Hepatocyte (in vitro differentiated cells): ENCODE results near the gene ZSCAN26. TPM values are rescaled to one million over a fixed set of nuclear protein-coding genes. Genes with fewer than 3 reads are reported as not detected.

ENCODE experiments used
- DNase-seq: peaks from one replicate; pipeline ENCODE4 v3.0.0-alpha.2; 2016; ENCODE audit warnings: low spot score
- H2AFZ ChIP-seq: fragments of 200-600 bp; sonication (generic); 2 replicates; pipeline ENCODE4 v1.6.0; 2016; ENCODE audit warnings: antibody characterized with exemption, mild to moderate bottlenecking
- H3K27ac ChIP-seq: fragments of 200-600 bp; sonication (generic); 2 replicates; pipeline ENCODE4 v1.5.1; 2016; ENCODE audit warnings: mild to moderate bottlenecking
- H3K27me3 ChIP-seq: fragments of 200-600 bp; sonication (generic); 2 replicates; pipeline ENCODE4 v1.6.1; 2016
- H3K36me3 ChIP-seq: fragments of 200-600 bp; sonication (generic); replicated peaks from 2 replicates; pipeline ENCODE4 v1.5.1; 2016; ENCODE audit warnings: low read depth; ENCODE audit not compliant: insufficient read depth
- H3K4me1 ChIP-seq: fragments of 200-600 bp; sonication (generic); 2 replicates; pipeline ENCODE4 v1.5.1; 2016; ENCODE audit warnings: mild to moderate bottlenecking, moderate library complexity; ENCODE audit not compliant: insufficient read depth
- H3K4me2 ChIP-seq: fragments of 200-600 bp; sonication (generic); 2 replicates; pipeline ENCODE4 v1.6.0; 2016
- H3K4me3 ChIP-seq: fragments of 200-600 bp; sonication (generic); 2 replicates; pipeline ENCODE4 v1.5.1; 2016; ENCODE audit warnings: mild to moderate bottlenecking
- H3K79me2 ChIP-seq: fragments of 200-600 bp; sonication (generic); 2 replicates; pipeline ENCODE4 v1.6.0; 2017; ENCODE audit warnings: mild to moderate bottlenecking
- H3K9me2 ChIP-seq: fragments of 200-600 bp; sonication (generic); replicated peaks from 2 replicates; pipeline ENCODE4 v1.6.0; 2017; ENCODE audit warnings: mild to moderate bottlenecking; ENCODE audit not compliant: insufficient read depth
- H3K9me3 ChIP-seq: fragments of 200-600 bp; sonication (generic); 2 replicates; pipeline ENCODE4 v1.5.1; 2016; ENCODE audit warnings: low read depth, mild to moderate bottlenecking
- H4K20me1 ChIP-seq: fragments of 200-600 bp; sonication (generic); 2 replicates; pipeline ENCODE4 v1.6.0; 2016; ENCODE audit warnings: mild to moderate bottlenecking; ENCODE audit not compliant: insufficient read depth, poor library complexity, severe bottlenecking
- CTCF ChIP-seq: fragments of 200-600 bp; sonication (generic); IDR thresholded peaks from 2 replicates; pipeline ENCODE4 v1.5.1; 2016; ENCODE audit warnings: antibody characterized with exemption, mild to moderate bottlenecking; ENCODE audit not compliant: poor library complexity
- EZH2 ChIP-seq: fragments of 200-600 bp; sonication (generic); IDR thresholded peaks from 2 replicates; pipeline ENCODE4 v1.6.1; 2016; ENCODE audit warnings: antibody characterized with exemption, mild to moderate bottlenecking, borderline replicate concordance
- EZH2phosphoT487 ChIP-seq: fragments of 200-600 bp; sonication (generic); IDR thresholded peaks from one replicate; pipeline ENCODE4 v1.6.1; 2018; ENCODE audit warnings: antibody characterized with exemption, mild to moderate bottlenecking, low read depth, moderate library complexity; ENCODE audit not compliant: unreplicated experiment, severe bottlenecking
- WGBS: methylation state at CpG from one replicate; pipeline ENCODE4 v1.1.6; 2016; ENCODE audit warnings: low lambda C conversion rate; ENCODE audit errors: missing lambda C conversion rate; 5-methylcytosine and 5-hydroxymethylcytosine counted together
- polyA plus RNA-seq: library from polyadenylated mRNA; unstranded; fragments of >200 nt; fragmentation: Nextera tagmentation; extraction: Ambion mirVana; gene quantifications from 2 replicates; pipeline ENCODE4 v1.2.1, GENCODE V29; 2016
- small RNA-seq: library from RNA; depleted of rRNA; stranded (forward); fragments of <200 nt; gene quantifications from one replicate; pipeline ENCODE3, GENCODE V24; 2014
- total RNA-seq: library from RNA; depleted of rRNA; stranded (reverse); fragments of >200 nt; gene quantifications from 2 replicates; pipeline ENCODE4 v1.2.3, GENCODE V29; 2014

ZSCAN26 gene
- total and polyA plus RNA-seq, 2 experiments from 2014 or later = 7.8 to 14.7 TPM

GRCh38 chr6:28322661-28323060, 55.7 kb downstream of the ZSCAN26 start:
- Histone ChIP-seq H3K4me1 (no peaks in the 10 kb centered on the region), H3K27ac (no peak overlapping the region), H3K36me3 (peaks cover 13% of the 10 kb centered on the region), H3K9me2 (no peaks in the 10 kb centered on the region), H3K79me2 (no peaks in the 10 kb centered on the region), H3K9me3 (peaks cover 24% of the 10 kb centered on the region), H4K20me1 (no peaks in the 10 kb centered on the region), H3K4me2 (no peak overlapping the region), H3K4me3 (no peak overlapping the region), H3K27me3 (no peaks in the 10 kb centered on the region), H2AFZ (no peak overlapping the region)
- DNase-seq = no peak
- no peak for TF ChIP-seq CTCF
- no peak for TF ChIP-seq EZH2phosphoT487
- no peak for TF ChIP-seq EZH2
- WGBS = 67% methylated on average over 3 of the region's 3 CpGs

GRCh38 chr6:28323813-28324424, 57.0 kb downstream of the ZSCAN26 start:
- TF ChIP-seq CTCF (no peak), EZH2phosphoT487 (no peak), EZH2 (no peak)
- Histone ChIP-seq H3K9me3 (peaks cover 24% of the 10 kb centered on the region), H3K79me2 (no peaks in the 10 kb centered on the region), H3K27me3 (no peaks in the 10 kb centered on the region), H3K4me1 (no peaks in the 10 kb centered on the region), H3K9me2 (no peaks in the 10 kb centered on the region), H4K20me1 (no peaks in the 10 kb centered on the region), H2AFZ (no peak overlapping the region), H3K4me3 (no peak overlapping the region), H3K27ac (no peak overlapping the region), H3K4me2 (no peak overlapping the region), H3K36me3 (peaks cover 13% of the 10 kb centered on the region)
- no peak for DNase-seq
- WGBS = 95% methylated on average over 1 of the region's 1 CpG

GRCh38 chr6:28326371-28326948, 59.5 kb downstream of the ZSCAN26 start:
- TF ChIP-seq EZH2 (no peak), CTCF (no peak), EZH2phosphoT487 (no peak)
- Histone ChIP-seq H3K27ac (no peak overlapping the region), H3K9me2 (no peaks in the 10 kb centered on the region), H2AFZ (no peak overlapping the region), H3K27me3 (no peaks in the 10 kb centered on the region), H3K9me3 (peaks cover 24% of the 10 kb centered on the region), H3K4me2 (no peak overlapping the region), H4K20me1 (no peaks in the 10 kb centered on the region), H3K36me3 (peaks cover 13% of the 10 kb centered on the region), H3K4me3 (no peak overlapping the region), H3K79me2 (no peaks in the 10 kb centered on the region), H3K4me1 (no peaks in the 10 kb centered on the region)
- no peak for DNase-seq
- WGBS = 93% methylated on average over 7 of the region's 7 CpGs

Small RNA genes within 50 kb of the gene (small RNA-seq; reads per million reads assigned to genes)
- gene AL021997.1 = not detected
- not detected for gene AL021997.2

Other genes with a start within 250 kb of the ZSCAN26 start
- 6.5 and 9.4 TPM in 2 replicates for gene ZNF165, start 186.6 kb upstream of the ZSCAN26 start, total RNA-seq
- gene ZNF165, start 186.6 kb upstream of the ZSCAN26 start, polyA plus RNA-seq = 4.8 and 5.9 TPM in 2 replicates
- gene ZSCAN16, start 142.5 kb upstream of the ZSCAN26 start, total RNA-seq = 4.1 and 4.3 TPM in 2 replicates
- 5.4 and 6.7 TPM in 2 replicates for gene ZSCAN16, start 142.5 kb upstream of the ZSCAN26 start, polyA plus RNA-seq
- 18.2 and 21.2 TPM in 2 replicates for gene ZKSCAN8, start 125.3 kb upstream of the ZSCAN26 start, total RNA-seq
- 3.2 and 4.1 TPM in 2 replicates for gene ZKSCAN8, start 125.3 kb upstream of the ZSCAN26 start, polyA plus RNA-seq
- 12.1 and 12.2 TPM in 2 replicates for gene ZSCAN9, start 41.9 kb upstream of the ZSCAN26 start, total RNA-seq
- gene ZSCAN9, start 41.9 kb upstream of the ZSCAN26 start, polyA plus RNA-seq = 7.4 and 8.0 TPM in 2 replicates
- 3.1 and 4.3 TPM in 2 replicates for gene ZKSCAN4, start 14.9 kb upstream of the ZSCAN26 start, total RNA-seq
- gene ZKSCAN4, start 14.9 kb upstream of the ZSCAN26 start, polyA plus RNA-seq = 3.1 and 3.5 TPM in 2 replicates
- 0.17 TPM in 1 of 2 replicates, not detected in the other for gene NKAPL, start 7.8 kb upstream of the ZSCAN26 start, total RNA-seq
- not detected in 2 replicates for gene NKAPL, start 7.8 kb upstream of the ZSCAN26 start, polyA plus RNA-seq
- 5.1 and 6.2 TPM in 2 replicates for gene PGBD1, start 14.4 kb downstream of the ZSCAN26 start, total RNA-seq
- gene PGBD1, start 14.4 kb downstream of the ZSCAN26 start, polyA plus RNA-seq = 2.5 and 3.1 TPM in 2 replicates
- 2.6 and 4.6 TPM in 2 replicates for gene ZSCAN31, start 69.0 kb downstream of the ZSCAN26 start, total RNA-seq
- gene ZSCAN31, start 69.0 kb downstream of the ZSCAN26 start, polyA plus RNA-seq = 1.8 and 3.4 TPM in 2 replicates
- 6.8 and 7.1 TPM in 2 replicates for gene ZKSCAN3, start 82.8 kb downstream of the ZSCAN26 start, total RNA-seq
- 1.9 and 3.1 TPM in 2 replicates for gene ZKSCAN3, start 82.8 kb downstream of the ZSCAN26 start, polyA plus RNA-seq
- gene ZSCAN12, start 132.6 kb downstream of the ZSCAN26 start, total RNA-seq = 5.6 and 6.1 TPM in 2 replicates
- 2.1 and 3.2 TPM in 2 replicates for gene ZSCAN12, start 132.6 kb downstream of the ZSCAN26 start, polyA plus RNA-seq
- 1.9 and 5.6 TPM in 2 replicates for gene ZSCAN23, start 176.3 kb downstream of the ZSCAN26 start, total RNA-seq
- 0.48 and 1.4 TPM in 2 replicates for gene ZSCAN23, start 176.3 kb downstream of the ZSCAN26 start, polyA plus RNA-seq
- not detected in 2 replicates for gene GPX6, start 248.7 kb downstream of the ZSCAN26 start, total RNA-seq
- 0.41 TPM in 1 of 2 replicates, not detected in the other for gene GPX6, start 248.7 kb downstream of the ZSCAN26 start, polyA plus RNA-seq